Uterus (tissue), 4 donors: ENCODE data around the gene GPR6. TPM values are rescaled to one million over a fixed set of nuclear protein-coding genes. Genes with fewer than 3 reads are reported as not detected.

Experiments used
- DNase-seq, 2 donors: peaks; one replicate each; pipeline ENCODE4 v3.0.0-alpha.2; 2019 to 2020
- H3K27ac ChIP-seq, 2 donors: fragments of 200-600 bp; sonication (generic); 1 replicate in 1 of 2; 2 replicates in 1 of 2; pipeline ENCODE4 v1.5.1; 2016 to 2018
- H3K27me3 ChIP-seq, 2 donors: fragments of 200-600 bp; sonication (generic); one replicate each; pipeline ENCODE4 v1.5.1; 2018 to 2019; ENCODE audit warnings: control low read depth in 1 of 2
- H3K36me3 ChIP-seq, 2 donors: fragments of 200-600 bp; sonication (generic); one replicate each; pipeline ENCODE4 v1.5.1; 2019; ENCODE audit warnings: control low read depth in 1 of 2
- H3K4me1 ChIP-seq, 2 donors: fragments of 200-600 bp; sonication (generic); one replicate each; pipeline ENCODE4 v1.5.1; 2018 to 2019; ENCODE audit warnings: control low read depth in 1 of 2
- H3K4me3 ChIP-seq, 2 donors: fragments of 200-600 bp; sonication (generic); 1 replicate in 1 of 2; 2 replicates in 1 of 2; pipeline ENCODE4 v1.5.1; 2018 to 2019; ENCODE audit warnings: mild to moderate bottlenecking in 1 of 2
- H3K9me3 ChIP-seq, 2 donors: fragments of 200-600 bp; sonication (generic); one replicate each; pipeline ENCODE4 v1.5.1; 2019; ENCODE audit warnings: control low read depth in 1 of 2
- POLR2A ChIP-seq, 2 donors: fragments of 450-650 bp; IDR thresholded peaks; one replicate each; pipeline ENCODE4 v1.6.1; 2016; ENCODE audit warnings: antibody characterized with exemption in 2 of 2, mild to moderate bottlenecking in 1 of 2, moderate library complexity in 1 of 2
- intact Hi-C: fragments of 100-400 bp; cut with DNase I; formaldehyde crosslinking; loops from one replicate; pipeline ENCODE4 v1.15.1; 2023; ENCODE audit warnings: low total_unique reads
- total RNA-seq, 4 donors: library from RNA; depleted of rRNA in 3 of 4; stranded (reverse); fragments of >200 nt in 3 of 4; gene quantifications; one replicate each; pipeline versions ENCODE4 v1.1.0 to v1.2.4, GENCODE V29; 2014 to 2023
- TF ChIP-seq, protein P1 (sequence below), 4 experiments: fragments of 200-600 bp in 2 of 4; fragments of 450-650 bp in 2 of 4; sonication (generic) in 2 of 4; IDR thresholded peaks; one replicate each; pipeline ENCODE4 v1.5.1; 2016 to 2019; ENCODE audit warnings: antibody characterized with exemption in 4 of 4, mild to moderate bottlenecking in 2 of 4, moderate library complexity in 1 of 4
- donor health status: DM: yes; HTN: yes; CAD: no.

The GPR6 gene, protein sequence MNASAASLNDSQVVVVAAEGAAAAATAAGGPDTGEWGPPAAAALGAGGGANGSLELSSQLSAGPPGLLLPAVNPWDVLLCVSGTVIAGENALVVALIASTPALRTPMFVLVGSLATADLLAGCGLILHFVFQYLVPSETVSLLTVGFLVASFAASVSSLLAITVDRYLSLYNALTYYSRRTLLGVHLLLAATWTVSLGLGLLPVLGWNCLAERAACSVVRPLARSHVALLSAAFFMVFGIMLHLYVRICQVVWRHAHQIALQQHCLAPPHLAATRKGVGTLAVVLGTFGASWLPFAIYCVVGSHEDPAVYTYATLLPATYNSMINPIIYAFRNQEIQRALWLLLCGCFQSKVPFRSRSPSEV
- not detected for total RNA-seq

GRCh38 chr6:109978174-109979032 is at the start of gene GPR6:
Gene GPR6, plus strand, starts transcription at chr6:109978311. Its CDS starts 802 bp downstream, at chr6:109979113.
- peaks cover 0 to 5% of the 10 kb centered on the region in 2 donors for H3K27me3 ChIP-seq
- TF ChIP-seq, protein P1, sequence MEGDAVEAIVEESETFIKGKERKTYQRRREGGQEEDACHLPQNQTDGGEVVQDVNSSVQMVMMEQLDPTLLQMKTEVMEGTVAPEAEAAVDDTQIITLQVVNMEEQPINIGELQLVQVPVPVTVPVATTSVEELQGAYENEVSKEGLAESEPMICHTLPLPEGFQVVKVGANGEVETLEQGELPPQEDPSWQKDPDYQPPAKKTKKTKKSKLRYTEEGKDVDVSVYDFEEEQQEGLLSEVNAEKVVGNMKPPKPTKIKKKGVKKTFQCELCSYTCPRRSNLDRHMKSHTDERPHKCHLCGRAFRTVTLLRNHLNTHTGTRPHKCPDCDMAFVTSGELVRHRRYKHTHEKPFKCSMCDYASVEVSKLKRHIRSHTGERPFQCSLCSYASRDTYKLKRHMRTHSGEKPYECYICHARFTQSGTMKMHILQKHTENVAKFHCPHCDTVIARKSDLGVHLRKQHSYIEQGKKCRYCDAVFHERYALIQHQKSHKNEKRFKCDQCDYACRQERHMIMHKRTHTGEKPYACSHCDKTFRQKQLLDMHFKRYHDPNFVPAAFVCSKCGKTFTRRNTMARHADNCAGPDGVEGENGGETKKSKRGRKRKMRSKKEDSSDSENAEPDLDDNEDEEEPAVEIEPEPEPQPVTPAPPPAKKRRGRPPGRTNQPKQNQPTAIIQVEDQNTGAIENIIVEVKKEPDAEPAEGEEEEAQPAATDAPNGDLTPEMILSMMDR (IDR thresholded peaks at IDR 0.05): no peak
- no peak for TF ChIP-seq POLR2A (IDR thresholded peaks at IDR 0.05)
- H3K36me3 ChIP-seq: no peaks in the 10 kb centered on the region
- H3K9me3 ChIP-seq: no peaks in the 10 kb centered on the region
- peak in 1 of 2 donors; percentile 37 for DNase-seq
- H3K27ac ChIP-seq: no peak within 1 kb of the TSS
- no peak within 1 kb of the TSS for H3K4me3 ChIP-seq
- H3K4me1 ChIP-seq: no peaks in the 10 kb centered on the region
- intact Hi-C loops: no loop called here

DNA sequence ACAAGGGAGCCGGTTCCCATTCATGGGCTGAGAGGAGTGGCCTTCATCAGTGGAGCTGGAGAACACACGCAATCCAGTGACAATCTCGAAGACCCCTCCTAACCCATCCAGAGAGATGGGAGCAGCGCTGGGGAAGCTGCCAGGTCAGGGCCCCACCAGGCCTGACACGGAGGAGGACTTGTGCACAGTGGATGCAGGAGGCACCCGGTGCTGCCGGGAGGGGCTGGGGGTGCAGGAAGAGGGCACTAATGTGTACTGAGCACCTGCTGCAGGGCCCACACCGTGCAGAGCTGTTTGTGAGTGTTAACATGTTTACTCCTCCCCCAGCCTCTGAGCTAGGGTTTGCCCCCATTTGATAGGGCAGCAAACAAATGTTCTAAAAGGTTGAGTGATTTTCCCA is 43.8 kb upstream of the GPR6 start:
- Histone ChIP-seq H3K36me3 (no peaks in the 10 kb centered on the region), H3K4me3 (no peak overlapping the region), H3K27ac (no peak overlapping the region), H3K9me3 (no peaks in the 10 kb centered on the region), H3K4me1 (no peaks in the 10 kb centered on the region), H3K27me3 (no peaks in the 10 kb centered on the region)
- TF ChIP-seq, protein P1 (IDR thresholded peaks at IDR 0.05): no peak
- no peak for TF ChIP-seq POLR2A (IDR thresholded peaks at IDR 0.05)
- no peak for DNase-seq
- intact Hi-C loops: no loop called here

- TF ChIP-seq, protein P1 (IDR thresholded peaks at IDR 0.05): no peak
- TF ChIP-seq POLR2A (IDR thresholded peaks at IDR 0.05): no peak
- DNase-seq: no peak
- Histone ChIP-seq H3K9me3 (no peaks in the 10 kb centered on the region), H3K4me1 (no peaks in the 10 kb centered on the region), H3K27me3 (no peaks in the 10 kb centered on the region), H3K36me3 (no peaks in the 10 kb centered on the region), H3K4me3 (no peak overlapping the region), H3K27ac (no peak overlapping the region)
- intact Hi-C loops: no loop called here
Observed at GRCh38 chr6:109939654-109940053, 38.5 kb upstream of the GPR6 start.

- no peaks in the 10 kb centered on the region for H3K4me1 ChIP-seq
- no peaks in the 10 kb centered on the region for H3K9me3 ChIP-seq
- H3K27me3 ChIP-seq: no peaks in the 10 kb centered on the region
- TF ChIP-seq, protein P1 (IDR thresholded peaks at IDR 0.05): no peak
- no peak for TF ChIP-seq POLR2A (IDR thresholded peaks at IDR 0.05)
- no peaks in the 10 kb centered on the region for H3K36me3 ChIP-seq
- no peak for DNase-seq
- intact Hi-C loops: no loop called here
- H3K4me3 ChIP-seq: no peak overlapping the region
- no peak overlapping the region for H3K27ac ChIP-seq
Observed at GRCh38 chr6:109944448-109944847, 33.7 kb upstream of the GPR6 start.

GRCh38 chr6:109945091-109945490 is 33.0 kb upstream of the GPR6 start:
- H3K36me3 ChIP-seq: no peaks in the 10 kb centered on the region
- no peak overlapping the region for H3K4me3 ChIP-seq
- H3K27me3 ChIP-seq: no peaks in the 10 kb centered on the region
- no peaks in the 10 kb centered on the region for H3K9me3 ChIP-seq
- intact Hi-C loops: no loop called here
- DNase-seq: no peak
- H3K27ac ChIP-seq: no peak overlapping the region
- no peaks in the 10 kb centered on the region for H3K4me1 ChIP-seq
- TF ChIP-seq POLR2A (IDR thresholded peaks at IDR 0.05): no peak
- TF ChIP-seq, protein P1 (IDR thresholded peaks at IDR 0.05): no peak
